GM23338 (cell line): Measurements from ENCODE around the gene C1RL. TPM values are rescaled to one million over a fixed set of nuclear protein-coding genes. Genes with fewer than 3 reads are reported as not detected.

Source experiments
- ATAC-seq: fragments of 200-7000 bp; cut with Tn5 transposase; 3 replicates; pipeline ENCODE4 v1.9.1; 2020
- DNase-seq: peaks from one replicate; pipeline ENCODE4 v3.0.0-alpha.2; 2015; ENCODE audit warnings: low spot score
- H2AFZ ChIP-seq: fragments of 200-600 bp; sonication (generic); 2 replicates; pipeline ENCODE4 v1.8.0; 2016; ENCODE audit warnings: antibody characterized with exemption, mild to moderate bottlenecking, moderate library complexity
- H3F3A ChIP-seq: fragments of 200-600 bp; sonication (generic); replicated peaks from 2 replicates; pipeline ENCODE4 v1.8.0; 2017; ENCODE audit warnings: antibody characterized with exemption, mixed run types, low read depth
- H3K27ac ChIP-seq: fragments of 200-600 bp; sonication (generic); 2 replicates; pipeline ENCODE4 v1.6.1; 2016; ENCODE audit warnings: low read depth
- H3K27me3 ChIP-seq: fragments of 200-600 bp; sonication (generic); 2 replicates; pipeline ENCODE4 v1.8.0; 2016; ENCODE audit warnings: mild to moderate bottlenecking, mixed run types, moderate library complexity; ENCODE audit not compliant: insufficient read depth
- H3K36me3 ChIP-seq: fragments of 200-600 bp; sonication (generic); 2 replicates; pipeline ENCODE4 v1.8.0; 2016; ENCODE audit warnings: mild to moderate bottlenecking; ENCODE audit not compliant: insufficient read depth
- H3K4me1 ChIP-seq: fragments of 200-600 bp; sonication (generic); 2 replicates; pipeline ENCODE4 v1.8.0; 2016; ENCODE audit warnings: mild to moderate bottlenecking, moderate library complexity; ENCODE audit not compliant: insufficient read depth
- H3K4me2 ChIP-seq: fragments of 200-600 bp; sonication (generic); 2 replicates; pipeline ENCODE4 v1.7.1; 2017; ENCODE audit warnings: mixed run types
- H3K4me3 ChIP-seq: fragments of 200-600 bp; sonication (generic); 2 replicates; pipeline ENCODE4 v1.6.1; 2016; ENCODE audit warnings: mixed run types
- H3K79me2 ChIP-seq: fragments of 200-600 bp; sonication (generic); replicated peaks from 2 replicates; pipeline ENCODE4 v1.8.0; 2017; ENCODE audit warnings: mild to moderate bottlenecking; ENCODE audit not compliant: insufficient read depth
- H3K9me2 ChIP-seq: fragments of 200-600 bp; sonication (generic); 2 replicates; pipeline ENCODE4 v1.8.0; 2017; ENCODE audit not compliant: insufficient read depth
- H4K20me1 ChIP-seq: fragments of 200-600 bp; sonication (generic); replicated peaks from 2 replicates; pipeline ENCODE4 v1.8.0; 2017; ENCODE audit warnings: mild to moderate bottlenecking; ENCODE audit not compliant: insufficient read depth
- H3K27ac Mint-ChIP-seq: 2 replicates; pipeline ENCODE4 v1.8.0; 2020; ENCODE audit warnings: inconsistent platforms, mild to moderate bottlenecking, moderate library complexity, mixed read lengths
- H3K27me3 Mint-ChIP-seq: 3 replicates; pipeline ENCODE4 v1.8.0; 2022; ENCODE audit warnings: low read depth, mild to moderate bottlenecking, moderate library complexity, mixed read lengths, inconsistent platforms; ENCODE audit not compliant: insufficient read depth, poor library complexity
- H3K36me3 Mint-ChIP-seq: 3 replicates; pipeline ENCODE4 v1.8.0; 2021; ENCODE audit warnings: low read depth, mild to moderate bottlenecking, inconsistent platforms, moderate library complexity, mixed read lengths
- H3K4me1 Mint-ChIP-seq: 3 replicates; pipeline ENCODE4 v1.8.0; 2020; ENCODE audit warnings: mild to moderate bottlenecking, inconsistent platforms, mixed read lengths
- H3K4me3 Mint-ChIP-seq: 3 replicates; pipeline ENCODE4 v1.8.0; 2021; ENCODE audit warnings: moderate library complexity, mild to moderate bottlenecking, inconsistent platforms, mixed read lengths
- H3K9me3 Mint-ChIP-seq: 3 replicates; pipeline ENCODE4 v1.8.0; 2020; ENCODE audit warnings: moderate library complexity, mild to moderate bottlenecking, inconsistent platforms, mixed read lengths
- CREB1 ChIP-seq: fragments of 250-450 bp; sonication (Bioruptor Pico); IDR thresholded peaks from 2 replicates; pipeline ENCODE4 v1.5.0; 2020; ENCODE audit warnings: low read depth, mild to moderate bottlenecking, moderate library complexity
- EZH2 ChIP-seq: fragments of 200-600 bp; sonication (generic); IDR thresholded peaks from one replicate; pipeline ENCODE4 v1.8.0; 2017; ENCODE audit warnings: antibody characterized with exemption, mild to moderate bottlenecking, low read depth; ENCODE audit not compliant: unreplicated experiment
- EZH2phosphoT487 ChIP-seq: fragments of 200-600 bp; sonication (generic); IDR thresholded peaks from one replicate; pipeline ENCODE4 v1.8.1; 2018; ENCODE audit warnings: antibody characterized with exemption; ENCODE audit not compliant: unreplicated experiment
- JUNB ChIP-seq: IDR thresholded peaks from one replicate; pipeline ENCODE4 v1.6.1; 2016; ENCODE audit warnings: antibody characterized with exemption; ENCODE audit not compliant: unreplicated experiment
- NANOG ChIP-seq: IDR thresholded peaks from 2 replicates; pipeline ENCODE4 v1.6.1; 2016; ENCODE audit warnings: antibody characterized with exemption, borderline replicate concordance
- POLR2AphosphoS5 ChIP-seq: IDR thresholded peaks from 2 replicates; pipeline ENCODE4 v1.6.1; 2016; ENCODE audit warnings: antibody characterized with exemption, low read depth
- STAT1 ChIP-seq: IDR thresholded peaks from one replicate; pipeline ENCODE4 v1.6.1; 2016; ENCODE audit warnings: antibody characterized with exemption; ENCODE audit not compliant: unreplicated experiment
- ZNF114 ChIP-seq: fragments of 250-450 bp; sonication (Bioruptor Pico); IDR thresholded peaks from 2 replicates; pipeline ENCODE4 v1.5.0; 2020; ENCODE audit warnings: mild to moderate bottlenecking, moderate library complexity
- ZNF331 ChIP-seq: fragments of 250-450 bp; sonication (Bioruptor Pico); IDR thresholded peaks from 2 replicates; pipeline ENCODE4 v1.5.0; 2020; ENCODE audit warnings: low read depth, mild to moderate bottlenecking, moderate library complexity
- polyA plus RNA-seq: library from polyadenylated mRNA; unstranded; fragments of >200 nt; fragmentation: Nextera tagmentation; extraction: Ambion mirVana; gene quantifications from 2 replicates; pipeline ENCODE4 v1.2.1, GENCODE V29; 2016
- total RNA-seq: library from RNA; depleted of rRNA; stranded (reverse); fragments of >200 nt; shearing (Covaris generic); gene quantifications from 2 replicates; pipeline ENCODE4 v1.2.3, GENCODE V29; 2014
- TF ChIP-seq, protein P1 (sequence below), 2 experiments: fragments of 200-600 bp in 1 of 2; sonication (generic) in 1 of 2; conservative IDR thresholded peaks; 2 replicates each; pipeline versions ENCODE4 v1.5.1 to v1.6.1; 2016 to 2017; ENCODE audit warnings: antibody characterized with exemption in 2 of 2, low read depth in 2 of 2, mild to moderate bottlenecking in 2 of 2, moderate library complexity in 1 of 2
- TF ChIP-seq, protein P2 (sequence below): IDR thresholded peaks from 2 replicates; pipeline ENCODE4 v1.6.1; 2016; ENCODE audit warnings: antibody characterized with exemption
- TF ChIP-seq, protein P3 (sequence below): IDR thresholded peaks from one replicate; pipeline ENCODE4 v1.6.1; 2018; ENCODE audit warnings: antibody characterized with exemption; ENCODE audit not compliant: unreplicated experiment

The C1RL gene
- total and polyA plus RNA-seq, 2 experiments from 2014 or later: 7.3 to 8.8 TPM

DNA sequence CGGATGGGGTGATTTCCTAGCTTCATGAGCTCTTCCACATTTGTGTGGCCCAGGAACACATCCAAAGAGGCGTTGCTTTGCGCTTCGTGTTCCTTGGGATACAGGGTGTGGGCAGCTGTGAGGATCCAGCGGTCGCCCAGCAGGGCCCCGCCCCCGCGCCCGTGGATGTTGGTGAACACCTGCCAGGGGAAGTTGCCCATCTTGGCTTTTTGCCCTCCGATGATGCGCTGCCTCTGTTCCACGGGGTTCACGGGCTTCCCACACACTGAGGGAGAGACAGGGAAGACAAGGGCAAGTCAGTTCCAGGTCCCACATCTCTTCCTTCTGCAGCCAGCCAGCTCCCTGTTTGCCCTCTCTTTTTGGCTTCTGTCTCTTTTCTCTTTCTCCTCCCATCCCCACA lies 28.0 kb downstream of the C1RL start:
- Histone ChIP-seq H3K79me2 (no peaks in the 10 kb centered on the region), H3K27me3 (no peaks in the 10 kb centered on the region), H3K4me1 (no peaks in the 10 kb centered on the region), H3K36me3 (no peaks in the 10 kb centered on the region), H3K27ac (no peak overlapping the region), H3K4me2 (no peak overlapping the region), H3K4me3 (no peak overlapping the region), H4K20me1 (no peaks in the 10 kb centered on the region), H2AFZ (no peak overlapping the region), H3K9me2 (no peaks in the 10 kb centered on the region; the same call in 1 of the 2 replicates), H3F3A (no peaks in the 10 kb centered on the region)
- ATAC-seq (no peak), DNase-seq (no peak)
- H3K9me3 Mint-ChIP-seq: peaks cover 4% of the 10 kb centered on the region
- no peak for TF ChIP-seq POLR2AphosphoS5
- no peak for TF ChIP-seq STAT1
- no peak overlapping the region for H3K4me3 Mint-ChIP-seq
- peaks cover 6% of the 10 kb centered on the region for H3K36me3 Mint-ChIP-seq
- H3K27me3 Mint-ChIP-seq: peaks cover 1% of the 10 kb centered on the region
- no peaks in the 10 kb centered on the region for H3K4me1 Mint-ChIP-seq
- no peak overlapping the region for H3K27ac Mint-ChIP-seq

DNA sequence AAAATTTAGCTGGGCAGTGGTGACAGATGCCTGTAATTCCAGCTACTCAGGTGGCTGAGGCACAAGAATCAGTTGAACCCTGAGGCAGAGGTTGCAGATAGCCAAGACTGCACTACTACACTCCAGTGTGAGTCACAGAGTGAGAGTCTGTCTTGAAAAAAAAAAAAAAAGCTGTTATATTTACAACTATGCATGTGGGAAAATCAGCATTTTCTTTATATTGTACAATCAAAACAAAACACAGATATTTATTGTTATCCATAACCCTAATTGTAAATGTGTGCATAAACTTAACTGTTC lies 29.2 kb downstream of the C1RL start:
- peaks cover 6% of the 10 kb centered on the region for H3K36me3 Mint-ChIP-seq
- Histone ChIP-seq H4K20me1 (no peaks in the 10 kb centered on the region), H3K9me2 (no peaks in the 10 kb centered on the region; the same call in 1 of the 2 replicates), H3K4me3 (no peak overlapping the region), H3K27ac (no peak overlapping the region), H3F3A (no peaks in the 10 kb centered on the region), H3K36me3 (no peaks in the 10 kb centered on the region), H2AFZ (no peak overlapping the region), H3K79me2 (no peaks in the 10 kb centered on the region), H3K4me2 (no peak overlapping the region), H3K4me1 (no peaks in the 10 kb centered on the region), H3K27me3 (no peaks in the 10 kb centered on the region)
- peaks cover 1% of the 10 kb centered on the region for H3K27me3 Mint-ChIP-seq
- H3K4me1 Mint-ChIP-seq: no peaks in the 10 kb centered on the region
- TF ChIP-seq ZNF331 (CRISPR knock-in tag) (no peak), STAT1 (no peak), CREB1 (CRISPR knock-in tag) (no peak), ZNF114 (CRISPR knock-in tag) (no peak), NANOG (no peak), EZH2 (no peak), JUNB (no peak), EZH2phosphoT487 (no peak)
- TF ChIP-seq, protein P1, sequence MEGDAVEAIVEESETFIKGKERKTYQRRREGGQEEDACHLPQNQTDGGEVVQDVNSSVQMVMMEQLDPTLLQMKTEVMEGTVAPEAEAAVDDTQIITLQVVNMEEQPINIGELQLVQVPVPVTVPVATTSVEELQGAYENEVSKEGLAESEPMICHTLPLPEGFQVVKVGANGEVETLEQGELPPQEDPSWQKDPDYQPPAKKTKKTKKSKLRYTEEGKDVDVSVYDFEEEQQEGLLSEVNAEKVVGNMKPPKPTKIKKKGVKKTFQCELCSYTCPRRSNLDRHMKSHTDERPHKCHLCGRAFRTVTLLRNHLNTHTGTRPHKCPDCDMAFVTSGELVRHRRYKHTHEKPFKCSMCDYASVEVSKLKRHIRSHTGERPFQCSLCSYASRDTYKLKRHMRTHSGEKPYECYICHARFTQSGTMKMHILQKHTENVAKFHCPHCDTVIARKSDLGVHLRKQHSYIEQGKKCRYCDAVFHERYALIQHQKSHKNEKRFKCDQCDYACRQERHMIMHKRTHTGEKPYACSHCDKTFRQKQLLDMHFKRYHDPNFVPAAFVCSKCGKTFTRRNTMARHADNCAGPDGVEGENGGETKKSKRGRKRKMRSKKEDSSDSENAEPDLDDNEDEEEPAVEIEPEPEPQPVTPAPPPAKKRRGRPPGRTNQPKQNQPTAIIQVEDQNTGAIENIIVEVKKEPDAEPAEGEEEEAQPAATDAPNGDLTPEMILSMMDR (conservative IDR thresholded peaks at IDR 0.05; ENCODE audit: low read depth in 2 of 2): no peak
- TF ChIP-seq, protein P2, sequence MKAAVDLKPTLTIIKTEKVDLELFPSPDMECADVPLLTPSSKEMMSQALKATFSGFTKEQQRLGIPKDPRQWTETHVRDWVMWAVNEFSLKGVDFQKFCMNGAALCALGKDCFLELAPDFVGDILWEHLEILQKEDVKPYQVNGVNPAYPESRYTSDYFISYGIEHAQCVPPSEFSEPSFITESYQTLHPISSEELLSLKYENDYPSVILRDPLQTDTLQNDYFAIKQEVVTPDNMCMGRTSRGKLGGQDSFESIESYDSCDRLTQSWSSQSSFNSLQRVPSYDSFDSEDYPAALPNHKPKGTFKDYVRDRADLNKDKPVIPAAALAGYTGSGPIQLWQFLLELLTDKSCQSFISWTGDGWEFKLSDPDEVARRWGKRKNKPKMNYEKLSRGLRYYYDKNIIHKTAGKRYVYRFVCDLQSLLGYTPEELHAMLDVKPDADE: no peak
- TF ChIP-seq, protein P3, sequence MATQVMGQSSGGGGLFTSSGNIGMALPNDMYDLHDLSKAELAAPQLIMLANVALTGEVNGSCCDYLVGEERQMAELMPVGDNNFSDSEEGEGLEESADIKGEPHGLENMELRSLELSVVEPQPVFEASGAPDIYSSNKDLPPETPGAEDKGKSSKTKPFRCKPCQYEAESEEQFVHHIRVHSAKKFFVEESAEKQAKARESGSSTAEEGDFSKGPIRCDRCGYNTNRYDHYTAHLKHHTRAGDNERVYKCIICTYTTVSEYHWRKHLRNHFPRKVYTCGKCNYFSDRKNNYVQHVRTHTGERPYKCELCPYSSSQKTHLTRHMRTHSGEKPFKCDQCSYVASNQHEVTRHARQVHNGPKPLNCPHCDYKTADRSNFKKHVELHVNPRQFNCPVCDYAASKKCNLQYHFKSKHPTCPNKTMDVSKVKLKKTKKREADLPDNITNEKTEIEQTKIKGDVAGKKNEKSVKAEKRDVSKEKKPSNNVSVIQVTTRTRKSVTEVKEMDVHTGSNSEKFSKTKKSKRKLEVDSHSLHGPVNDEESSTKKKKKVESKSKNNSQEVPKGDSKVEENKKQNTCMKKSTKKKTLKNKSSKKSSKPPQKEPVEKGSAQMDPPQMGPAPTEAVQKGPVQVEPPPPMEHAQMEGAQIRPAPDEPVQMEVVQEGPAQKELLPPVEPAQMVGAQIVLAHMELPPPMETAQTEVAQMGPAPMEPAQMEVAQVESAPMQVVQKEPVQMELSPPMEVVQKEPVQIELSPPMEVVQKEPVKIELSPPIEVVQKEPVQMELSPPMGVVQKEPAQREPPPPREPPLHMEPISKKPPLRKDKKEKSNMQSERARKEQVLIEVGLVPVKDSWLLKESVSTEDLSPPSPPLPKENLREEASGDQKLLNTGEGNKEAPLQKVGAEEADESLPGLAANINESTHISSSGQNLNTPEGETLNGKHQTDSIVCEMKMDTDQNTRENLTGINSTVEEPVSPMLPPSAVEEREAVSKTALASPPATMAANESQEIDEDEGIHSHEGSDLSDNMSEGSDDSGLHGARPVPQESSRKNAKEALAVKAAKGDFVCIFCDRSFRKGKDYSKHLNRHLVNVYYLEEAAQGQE: no peak
- H3K4me3 Mint-ChIP-seq: no peak overlapping the region
- ATAC-seq (no peak), DNase-seq (no peak)
- no peak overlapping the region for H3K27ac Mint-ChIP-seq
- peaks cover 4% of the 10 kb centered on the region for H3K9me3 Mint-ChIP-seq
